Cortex of kidney (tissue), 1 donor: ENCODE results near the gene PCDHB7.
"Not testable (repeated sequence)": the region's sequence is repeated elsewhere in the genome, so short reads cannot be mapped to it uniquely, and the experiment has no call there.

Experiments
- DNase-seq: peaks from one replicate; lab custom pipeline; 2025; lab: John Stamatoyannopoulos, UW

Gene PCDHB7

DNA sequence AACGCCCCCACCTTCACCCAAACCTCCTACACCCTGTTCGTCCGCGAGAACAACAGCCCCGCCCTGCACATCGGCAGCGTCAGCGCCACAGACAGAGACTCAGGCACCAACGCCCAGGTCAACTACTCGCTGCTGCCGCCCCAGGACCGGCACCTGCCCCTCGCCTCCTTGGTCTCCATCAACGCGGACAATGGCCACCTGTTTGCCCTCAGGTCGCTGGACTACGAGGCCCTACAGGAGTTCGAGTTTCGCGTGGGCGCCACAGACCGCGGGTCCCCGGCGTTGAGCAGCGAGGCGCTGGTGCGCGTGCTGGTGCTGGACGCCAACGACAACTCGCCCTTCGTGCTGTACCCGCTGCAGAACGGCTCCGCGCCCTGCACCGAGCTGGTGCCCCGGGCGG lies 52.4 kb downstream of the PCDHB7 start:
- DNase-seq: not testable (repeated sequence)

DNA sequence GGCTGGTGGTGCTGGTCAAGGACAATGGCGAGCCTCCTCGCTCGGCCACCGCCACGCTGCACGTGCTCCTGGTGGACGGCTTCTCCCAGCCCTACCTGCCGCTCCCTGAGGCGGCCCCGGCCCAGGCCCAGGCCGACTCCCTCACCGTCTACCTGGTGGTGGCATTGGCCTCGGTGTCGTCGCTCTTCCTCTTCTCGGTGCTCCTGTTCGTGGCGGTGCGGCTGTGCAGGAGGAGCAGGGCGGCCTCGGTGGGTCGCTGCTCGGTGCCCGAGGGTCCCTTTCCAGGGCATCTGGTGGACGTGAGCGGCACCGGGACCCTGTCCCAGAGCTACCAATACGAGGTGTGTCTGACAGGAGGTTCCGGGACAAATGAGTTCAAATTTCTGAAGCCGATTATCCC lies 53.0 kb downstream of the PCDHB7 start:
- DNase-seq: not testable (repeated sequence)
